HCT116 (cell line): ENCODE data around the gene POLR3G. TPM values are rescaled to one million over a fixed set of nuclear protein-coding genes. Genes with fewer than 3 reads are reported as not detected.

Source experiments
- ATAC-seq: fragments of 200-7000 bp; cut with Tn5 transposase; 2 replicates; pipeline ENCODE4 v1.9.1; 2020; ENCODE audit warnings: mild to moderate bottlenecking, moderate library complexity
- BruUV-seq: library from RNA; stranded (reverse); fragments of 400-500 nt; replicated peaks from 2 replicates; lab custom pipeline; 2021; lab: Mats Ljungman, UMichigan
- CTCF ChIA-PET: fragments of 300-600 bp; sonication (Branson Sonifier 250); formaldehyde crosslinking; loops from one replicate; lab custom pipeline; 2021; ENCODE audit warnings: antibody characterized with exemption; lab: Charles Lee
- POLR2A ChIA-PET: fragments of 300-600, 350-600 bp; sonication (Branson Sonifier 250); formaldehyde crosslinking; loops from one replicate; lab custom pipeline; 2021; ENCODE audit warnings: antibody characterized with exemption; lab: Charles Lee
- RAD21 ChIA-PET, 2 experiments: fragments of 300-600 bp; sonication (Branson Sonifier 250); formaldehyde crosslinking; loops; one replicate each; lab custom pipeline; 2023; ENCODE audit warnings: low total read pairs in 2 of 2; ENCODE audit not compliant: uncharacterized antibody in 2 of 2, unreplicated experiment in 2 of 2, low non-redundant PET in 1 of 2; lab: Charles Lee
- DNase-seq: peaks from one replicate; pipeline ENCODE4 v3.0.0-alpha.2; 2010; ENCODE audit warnings: low read depth, low spot score
- H2AFZ ChIP-seq: fragments of 200-600 bp; shearing (Covaris generic), sonication (generic); 2 replicates; pipeline ENCODE4 v1.6.1; 2017; ENCODE audit warnings: low read depth, mixed run types, mixed read lengths, antibody characterized with exemption, low read length; ENCODE audit not compliant: poor library complexity, severe bottlenecking
- H3K27ac ChIP-seq: 2 replicates; pipeline ENCODE4 v1.5.1; 2012; ENCODE audit warnings: low read depth, low read length
- H3K27me3 ChIP-seq: fragments of 200-600 bp; sonication (generic); 2 replicates; pipeline ENCODE4 v1.6.1; 2016; ENCODE audit warnings: mixed run types, low read length, mixed read lengths; ENCODE audit not compliant: insufficient read depth
- H3K36me3 ChIP-seq, 2 experiments: fragments of 200-500 bp in 1 of 2; fragments of 200-600 bp in 1 of 2; sonication (Bioruptor generic) in 1 of 2; sonication (generic) in 1 of 2; 2 replicates each; pipeline versions ENCODE4 v1.5.1 to v1.6.1; 2014 to 2016; ENCODE audit warnings: low read length in 2 of 2, inconsistent platforms in 1 of 2, mixed read lengths in 1 of 2, mixed run types in 1 of 2; ENCODE audit not compliant: insufficient read depth in 2 of 2, control insufficient read depth in 1 of 2
- H3K4me1 ChIP-seq, 2 experiments: fragments of 200-600 bp in 1 of 2; sonication (generic) in 1 of 2; 2 replicates each; pipeline versions ENCODE4 v1.5.1 to v1.6.1; 2012 to 2017; ENCODE audit warnings: low read length in 2 of 2, inconsistent platforms in 1 of 2, mild to moderate bottlenecking in 1 of 2, mixed read lengths in 1 of 2, mixed run types in 1 of 2, moderate library complexity in 1 of 2; ENCODE audit not compliant: insufficient read depth in 2 of 2, control insufficient read depth in 1 of 2
- H3K4me2 ChIP-seq: fragments of 200-600 bp; sonication (generic); 2 replicates; pipeline ENCODE4 v1.6.1; 2017; ENCODE audit warnings: mixed run types, low read length, mixed read lengths
- H3K4me3 ChIP-seq, 2 experiments: fragments of 200-600 bp in 1 of 2; sonication (generic) in 1 of 2; replicated peaks in 1 of 2; 2 replicates each; pipeline ENCODE4 v1.5.1; 2011 to 2016; ENCODE audit warnings: low read length in 2 of 2, control low read depth in 1 of 2, low read depth in 1 of 2, mild to moderate bottlenecking in 1 of 2, mixed read lengths in 1 of 2, mixed run types in 1 of 2
- H3K79me2 ChIP-seq: fragments of 200-600 bp; sonication (generic); 2 replicates; pipeline ENCODE4 v1.6.1; 2017; ENCODE audit warnings: mild to moderate bottlenecking, mixed run types, low read length, moderate library complexity, mixed read lengths; ENCODE audit not compliant: insufficient read depth
- H3K9ac ChIP-seq: fragments of 200-600 bp; sonication (generic); 2 replicates; pipeline ENCODE4 v1.6.1; 2016; ENCODE audit warnings: low read length, mixed read lengths
- H3K9me2 ChIP-seq: fragments of 200-600 bp; sonication (generic), shearing (Covaris generic); 2 replicates; pipeline ENCODE4 v1.6.1; 2017; ENCODE audit warnings: mixed run types, mild to moderate bottlenecking, moderate library complexity; ENCODE audit not compliant: insufficient read depth
- H3K9me3 ChIP-seq, 2 experiments: fragments of 200-500 bp in 1 of 2; fragments of 200-600 bp in 1 of 2; sonication (Bioruptor generic) in 1 of 2; sonication (generic) in 1 of 2; 2 replicates each; pipeline ENCODE4 v1.6.1; 2014 to 2017; ENCODE audit warnings: low read length in 2 of 2, mixed read lengths in 2 of 2, inconsistent platforms in 1 of 2, low read depth in 1 of 2, mild to moderate bottlenecking in 1 of 2, mixed run types in 1 of 2, moderate library complexity in 1 of 2; ENCODE audit not compliant: control insufficient read depth in 1 of 2, insufficient read depth in 1 of 2
- H4K20me1 ChIP-seq: fragments of 200-600 bp; sonication (generic), shearing (Covaris generic); 2 replicates; pipeline ENCODE4 v1.6.1; 2017; ENCODE audit warnings: mixed run types, mild to moderate bottlenecking, moderate library complexity; ENCODE audit not compliant: insufficient read depth
- CEBPB ChIP-seq: IDR thresholded peaks from 2 replicates; pipeline ENCODE4 v1.6.1; 2012; ENCODE audit warnings: low read depth
- EGR1 ChIP-seq: IDR thresholded peaks from 2 replicates; pipeline ENCODE4 v1.6.1; 2012; ENCODE audit warnings: low read depth
- EZH2 ChIP-seq: fragments of 200-600 bp; sonication (generic); IDR thresholded peaks from 2 replicates; pipeline ENCODE4 v1.6.1; 2017; ENCODE audit warnings: antibody characterized with exemption, mixed run types
- EZH2phosphoT487 ChIP-seq: fragments of 200-600 bp; IDR thresholded peaks from 2 replicates; pipeline ENCODE4 v1.6.1; 2018; ENCODE audit warnings: antibody characterized with exemption, borderline replicate concordance
- JUND ChIP-seq: IDR thresholded peaks from 2 replicates; pipeline ENCODE4 v1.6.1; 2012
- POLR2A ChIP-seq: IDR thresholded peaks from 2 replicates; pipeline ENCODE4 v1.7.0; 2011; ENCODE audit warnings: borderline replicate concordance; ENCODE audit not compliant: insufficient read depth, insufficient read length; ENCODE audit errors: extremely low read depth
- SIN3A ChIP-seq: IDR thresholded peaks from 2 replicates; pipeline ENCODE4 v1.6.1; 2012; ENCODE audit warnings: low read depth
- SP1 ChIP-seq: IDR thresholded peaks from 2 replicates; pipeline ENCODE4 v1.6.1; 2012; ENCODE audit warnings: low read depth
- ZFX ChIP-seq: fragments of 450-650 bp; IDR thresholded peaks from 2 replicates; pipeline ENCODE4 v1.6.1; 2017
- intact Hi-C: fragments of 100-400 bp; cut with micrococcal nuclease; formaldehyde crosslinking; loops from 2 replicates; pipeline ENCODE4 v1.10.0; 2022
- total RNA-seq: library from RNA; stranded (reverse); gene quantifications from one replicate; pipeline ENCODE4 v1.2.1, GENCODE V29; 2021; ENCODE audit not compliant: unreplicated experiment
- TF ChIP-seq, protein P1 (sequence below): IDR thresholded peaks from 2 replicates; pipeline ENCODE4 v1.6.1; 2011; ENCODE audit warnings: mild to moderate bottlenecking, low read length, moderate library complexity; ENCODE audit not compliant: insufficient replicate concordance; ENCODE audit errors: extremely low read depth
- TF ChIP-seq, protein P2 (sequence below): IDR thresholded peaks from 2 replicates; pipeline ENCODE4 v1.6.1; 2012
- TF ChIP-seq, protein P3 (sequence below): IDR thresholded peaks from 2 replicates; pipeline ENCODE4 v1.6.1; 2012

Gene POLR3G
- total RNA-seq, 1 experiment from 2014 or later, result 44.8 TPM

DNA sequence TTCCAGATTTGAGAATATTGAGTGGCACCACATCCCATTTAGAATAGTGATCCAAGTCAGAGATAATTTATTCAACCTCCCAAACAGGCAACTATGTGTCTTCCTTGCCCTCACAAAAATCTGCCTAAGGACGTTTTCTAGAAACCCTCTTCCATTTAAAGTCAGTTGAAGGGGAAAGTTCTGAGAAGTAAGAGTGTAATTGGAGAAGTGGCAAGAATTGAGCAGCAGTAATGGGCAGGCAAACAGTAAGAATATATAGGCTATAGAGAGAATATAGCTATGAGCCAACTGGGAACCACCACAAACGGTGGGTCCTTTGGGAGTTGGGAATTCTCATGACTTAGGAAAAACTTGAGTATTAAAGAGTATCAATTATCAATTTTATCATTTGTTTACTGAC, 34.0 kb upstream of the POLR3G start:
- no peaks in the 10 kb centered on the region for H3K9me3 ChIP-seq
- no peak for TF ChIP-seq ZFX
- TF ChIP-seq CEBPB, result no peak
- TF ChIP-seq, protein P1, sequence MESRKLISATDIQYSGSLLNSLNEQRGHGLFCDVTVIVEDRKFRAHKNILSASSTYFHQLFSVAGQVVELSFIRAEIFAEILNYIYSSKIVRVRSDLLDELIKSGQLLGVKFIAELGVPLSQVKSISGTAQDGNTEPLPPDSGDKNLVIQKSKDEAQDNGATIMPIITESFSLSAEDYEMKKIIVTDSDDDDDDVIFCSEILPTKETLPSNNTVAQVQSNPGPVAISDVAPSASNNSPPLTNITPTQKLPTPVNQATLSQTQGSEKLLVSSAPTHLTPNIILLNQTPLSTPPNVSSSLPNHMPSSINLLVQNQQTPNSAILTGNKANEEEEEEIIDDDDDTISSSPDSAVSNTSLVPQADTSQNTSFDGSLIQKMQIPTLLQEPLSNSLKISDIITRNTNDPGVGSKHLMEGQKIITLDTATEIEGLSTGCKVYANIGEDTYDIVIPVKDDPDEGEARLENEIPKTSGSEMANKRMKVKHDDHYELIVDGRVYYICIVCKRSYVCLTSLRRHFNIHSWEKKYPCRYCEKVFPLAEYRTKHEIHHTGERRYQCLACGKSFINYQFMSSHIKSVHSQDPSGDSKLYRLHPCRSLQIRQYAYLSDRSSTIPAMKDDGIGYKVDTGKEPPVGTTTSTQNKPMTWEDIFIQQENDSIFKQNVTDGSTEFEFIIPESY, result no peak
- no peak for TF ChIP-seq POLR2A
- TF ChIP-seq, protein P2, sequence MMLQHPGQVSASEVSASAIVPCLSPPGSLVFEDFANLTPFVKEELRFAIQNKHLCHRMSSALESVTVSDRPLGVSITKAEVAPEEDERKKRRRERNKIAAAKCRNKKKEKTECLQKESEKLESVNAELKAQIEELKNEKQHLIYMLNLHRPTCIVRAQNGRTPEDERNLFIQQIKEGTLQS, result no peak
- BruUV-seq, result no TSS peak
- intact Hi-C loops, result no loop called here
- no peak overlapping the region for H3K9ac ChIP-seq
- no peak overlapping the region for H3K4me3 ChIP-seq
- ATAC-seq, result no peak
- no peaks in the 10 kb centered on the region for H3K36me3 ChIP-seq
- POLR2A ChIA-PET, result interaction anchor here (1.5 kb wide), 1 partner anchor 31 kb away, joined by 3 read pairs; the partner anchor contains the start of gene CETN3
- no peaks in the 10 kb centered on the region; a peak in 1 of 4 replicates for H3K4me1 ChIP-seq
- no peak overlapping the region for H3K27ac ChIP-seq
- peak overlapping the region; percentile 66 for H2AFZ ChIP-seq
- H3K9me2 ChIP-seq, result no peaks in the 10 kb centered on the region
- CTCF ChIA-PET, result interaction anchor here (1.4 to 4.1 kb wide), 3 partner anchors 21 to 342 kb away, joined by 4 to 27 read pairs (median 21); no protein-coding TSS in a partner anchor
- H4K20me1 ChIP-seq, result no peaks in the 10 kb centered on the region
- DNase-seq, result no peak
- H3K79me2 ChIP-seq, result no peaks in the 10 kb centered on the region
- 0 out of 2 replicates have a peak overlapping the region, but pooled peaks have one; percentile 58 for H3K4me2 ChIP-seq
- H3K27me3 ChIP-seq, result no peaks in the 10 kb centered on the region
- RAD21 ChIA-PET, result no interaction called here

DNA sequence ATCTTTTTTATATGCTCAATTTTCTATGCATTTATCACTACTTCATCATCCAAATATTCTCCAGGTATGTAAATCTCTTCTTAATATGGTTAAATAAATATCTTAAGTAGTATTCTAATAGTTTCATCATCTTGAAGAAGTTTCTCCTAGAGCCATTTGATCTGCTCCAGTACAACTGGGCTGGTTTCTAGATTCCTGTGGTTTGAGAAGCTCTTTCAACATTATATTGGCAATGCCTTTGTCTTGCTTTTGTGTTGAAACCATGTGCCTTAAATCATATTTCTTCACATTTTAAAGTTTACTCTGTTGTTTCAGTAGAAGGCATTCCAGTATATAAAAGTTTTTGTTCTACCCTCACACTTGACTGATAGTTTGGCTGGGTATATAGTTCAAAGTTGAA, 27.7 kb upstream of the POLR3G start:
- POLR2A ChIA-PET, result no interaction called here
- Histone ChIP-seq H3K9ac (no peak overlapping the region), H3K79me2 (no peaks in the 10 kb centered on the region), H3K27me3 (no peaks in the 10 kb centered on the region), H3K4me1 (no peaks in the 10 kb centered on the region), H3K4me2 (no peak overlapping the region), H3K4me3 (no peak overlapping the region), H4K20me1 (no peaks in the 10 kb centered on the region), H2AFZ (no peak overlapping the region), H3K9me3 (peaks cover 0 to 3% of the 10 kb centered on the region in 2 experiments; a peak in 1 of 4 replicates), H3K27ac (no peak overlapping the region), H3K36me3 (no peaks in the 10 kb centered on the region), H3K9me2 (no peaks in the 10 kb centered on the region)
- RAD21 ChIA-PET, result no interaction called here
- intact Hi-C loops, result no loop called here
- DNase-seq, result no peak
- ATAC-seq, result no peak
- CTCF ChIA-PET, result no interaction called here
- no TSS peak for BruUV-seq
- TF ChIP-seq, protein P1, result no peak
- TF ChIP-seq POLR2A (no peak), JUND (no peak), EZH2phosphoT487 (no peak), EZH2 (no peak), CEBPB (no peak), SP1 (no peak), SIN3A (no peak), EGR1 (no peak), ZFX (no peak)
- TF ChIP-seq, protein P2, result no peak
- TF ChIP-seq, protein P3, sequence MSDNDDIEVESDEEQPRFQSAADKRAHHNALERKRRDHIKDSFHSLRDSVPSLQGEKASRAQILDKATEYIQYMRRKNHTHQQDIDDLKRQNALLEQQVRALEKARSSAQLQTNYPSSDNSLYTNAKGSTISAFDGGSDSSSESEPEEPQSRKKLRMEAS, result no peak
